HG03064 (cell line): ENCODE results near the gene IMPDH1.

Experiments
- ATAC-seq: cut with Tn5 transposase; IDR thresholded peaks from one replicate; pipeline ENCODE4 v1.9.1; 2021; ENCODE audit warnings: low read depth; ENCODE audit not compliant: unreplicated experiment

Gene IMPDH1

GRCh38 chr7:128435327-128435686, 25.5 kb upstream of the IMPDH1 start:
- no peak for ATAC-seq

- no peak for ATAC-seq
Observed at GRCh38 chr7:128434413-128435326, 24.9 kb upstream of the IMPDH1 start.

GRCh38 chr7:128431754-128432153, 22.0 kb upstream of the IMPDH1 start:
- ATAC-seq, result no peak

- no peak for ATAC-seq
Observed at GRCh38 chr7:128431221-128431620, 21.4 kb upstream of the IMPDH1 start.

GRCh38 chr7:128430207-128430606, 20.4 kb upstream of the IMPDH1 start:
- ATAC-seq, result no peak

GRCh38 chr7:128427289-128427891, 17.6 kb upstream of the IMPDH1 start:
- ATAC-seq, result no peak

GRCh38 chr7:128425850-128426249, 16.1 kb upstream of the IMPDH1 start:
- ATAC-seq, result no peak

GRCh38 chr7:128424686-128425275, 15.0 kb upstream of the IMPDH1 start:
- ATAC-seq, result no peak

GRCh38 chr7:128422842-128423241, 13.1 kb upstream of the IMPDH1 start:
- ATAC-seq, result no peak

- ATAC-seq, result no peak
Observed at GRCh38 chr7:128422037-128422436, 12.3 kb upstream of the IMPDH1 start.

- ATAC-seq, result no peak
Observed at GRCh38 chr7:128421384-128421783, 11.6 kb upstream of the IMPDH1 start.

GRCh38 chr7:128420773-128421172, 11.0 kb upstream of the IMPDH1 start:
- ATAC-seq, result no peak

- ATAC-seq, result no peak
Observed at GRCh38 chr7:128419257-128419656, 9.5 kb upstream of the IMPDH1 start.

- ATAC-seq, result no peak
Observed at GRCh38 chr7:128417071-128417470, 7.3 kb upstream of the IMPDH1 start.

- ATAC-seq, result no peak
Observed at GRCh38 chr7:128415217-128415785, 5.5 kb upstream of the IMPDH1 start.

- ATAC-seq, result no peak
Observed at GRCh38 chr7:128410451-128410753, 620 bp upstream of the IMPDH1 start.

- ATAC-seq, result no peak
Observed at GRCh38 chr7:128408709-128409595, 830 bp downstream of the IMPDH1 start.

GRCh38 chr7:128407751-128408708, 1.8 kb downstream of the IMPDH1 start:
- ATAC-seq, result no peak

GRCh38 chr7:128407233-128407589, 2.6 kb downstream of the IMPDH1 start:
- no peak for ATAC-seq
